H1 (cell line): Measurements from ENCODE around the gene KRT24. TPM values are rescaled to one million over a fixed set of nuclear protein-coding genes. Genes with fewer than 3 reads are reported as not detected.

Experiments
- CTCF ChIA-PET: fragments of 300-600 bp; sonication (Branson Sonifier 250); formaldehyde crosslinking; loops from one replicate; lab custom pipeline; 2021; ENCODE audit not compliant: partially characterized antibody; lab: Charles Lee
- POLR2A ChIA-PET: fragments of 300-600 bp; sonication (Branson Sonifier 250); formaldehyde crosslinking; loops from one replicate; lab custom pipeline; 2021; ENCODE audit warnings: inconsistent platforms; ENCODE audit not compliant: partially characterized antibody; lab: Charles Lee
- DNase-seq, 2 experiments: peaks; one replicate each; pipeline versions ENCODE4 v3.0.0 to v3.0.0-alpha.2; 2010 to 2022; ENCODE audit warnings: low spot score in 2 of 2, low read depth in 1 of 2, mixed read lengths in 1 of 2
- FAIRE-seq: peaks from 2 replicates; lab custom pipeline; 2011; peaks lifted over from hg19 to GRCh38; lab: Jason Lieb, UNC
- H2AFZ ChIP-seq: 2 replicates; pipeline ENCODE4 v1.8.1; 2012; ENCODE audit warnings: low read length, inconsistent platforms
- H2AK5ac ChIP-seq: 2 replicates; pipeline ENCODE4 v1.6.1; 2013; ENCODE audit warnings: low read depth, low read length
- H2BK120ac ChIP-seq: replicated peaks from 2 replicates; pipeline ENCODE3; 2013; ENCODE audit warnings: low read depth, low read length, inconsistent platforms
- H2BK12ac ChIP-seq: 2 replicates; pipeline ENCODE4 v1.6.1; 2013; ENCODE audit warnings: low read depth, low read length
- H2BK15ac ChIP-seq: 2 replicates; pipeline ENCODE4 v1.6.1; 2013; ENCODE audit warnings: low read length
- H2BK20ac ChIP-seq: 2 replicates; pipeline ENCODE4 v1.6.1; 2013; ENCODE audit warnings: low read length
- H2BK5ac ChIP-seq: 2 replicates; pipeline ENCODE4 v1.6.1; 2013; ENCODE audit warnings: low read depth, low read length
- H3K14ac ChIP-seq: 2 replicates; pipeline ENCODE4 v1.6.1; 2013; ENCODE audit warnings: inconsistent platforms; ENCODE audit not compliant: insufficient read length
- H3K18ac ChIP-seq: 2 replicates; pipeline ENCODE4 v1.6.1; 2013; ENCODE audit warnings: low read length; ENCODE audit errors: extremely low read depth
- H3K23ac ChIP-seq: 2 replicates; pipeline ENCODE4 v1.6.1; 2013; ENCODE audit warnings: inconsistent platforms; ENCODE audit not compliant: insufficient read length
- H3K23me2 ChIP-seq: 2 replicates; pipeline ENCODE4 v1.6.1; 2013; ENCODE audit warnings: low read depth, low read length
- H3K27ac ChIP-seq: 2 replicates; pipeline ENCODE4 v1.6.1; 2011; ENCODE audit warnings: low read depth, low read length, inconsistent platforms
- H3K27me3 ChIP-seq, 4 experiments: replicated peaks in 1 of 4; 1 replicate in 1 of 4; 2 replicates in 3 of 4; pipeline versions ENCODE4 v1.6.1 to v1.8.1; 2011 to 2013; ENCODE audit warnings: low read length in 3 of 4, mild to moderate bottlenecking in 3 of 4, inconsistent platforms in 2 of 4, mixed read lengths in 2 of 4, moderate library complexity in 1 of 4; ENCODE audit not compliant: control insufficient read depth in 3 of 4, insufficient read depth in 3 of 4; ENCODE audit errors: extremely low read depth in 1 of 4
- H3K36me3 ChIP-seq, 4 experiments: 2 replicates each; pipeline versions ENCODE4 v1.6.1 to v1.8.1; 2011 to 2013; ENCODE audit warnings: mild to moderate bottlenecking in 4 of 4, low read length in 3 of 4, moderate library complexity in 2 of 4, control low read depth in 1 of 4, inconsistent platforms in 1 of 4; ENCODE audit not compliant: insufficient read depth in 4 of 4, control insufficient read depth in 2 of 4
- H3K4ac ChIP-seq: replicated peaks from 2 replicates; pipeline ENCODE3; 2013; ENCODE audit warnings: low read length, low read depth, mixed read lengths, inconsistent platforms; ENCODE audit not compliant: insufficient read length
- H3K4me1 ChIP-seq, 4 experiments: replicated peaks in 1 of 4; 1 replicate in 1 of 4; 2 replicates in 3 of 4; pipeline versions ENCODE4 v1.6.1 to v1.8.1; 2011 to 2013; ENCODE audit warnings: low read length in 3 of 4, inconsistent platforms in 2 of 4, mixed read lengths in 1 of 4; ENCODE audit not compliant: insufficient read depth in 4 of 4, control insufficient read depth in 3 of 4
- H3K4me2 ChIP-seq, 2 experiments: 2 replicates each; pipeline versions ENCODE4 v1.6.1 to v1.8.1; 2011 to 2013; ENCODE audit warnings: low read depth in 2 of 2, low read length in 2 of 2, control low read depth in 1 of 2, inconsistent platforms in 1 of 2, mild to moderate bottlenecking in 1 of 2; ENCODE audit not compliant: insufficient read depth in 1 of 2
- H3K4me3 ChIP-seq, 4 experiments: fragments of 200-600, 300-600 bp in 1 of 4; sonication (generic), shearing (Covaris generic), sonication (Bioruptor Twin) in 1 of 4; 2 replicates each; pipeline versions ENCODE4 v1.5.1 to v1.8.1; 2011 to 2016; ENCODE audit warnings: low read length in 4 of 4, low read depth in 3 of 4, control low read depth in 2 of 4, inconsistent platforms in 2 of 4, mild to moderate bottlenecking in 2 of 4, mixed read lengths in 1 of 4, moderate library complexity in 1 of 4; ENCODE audit not compliant: insufficient read depth in 2 of 4; ENCODE audit errors: extremely low read depth in 1 of 4
- H3K56ac ChIP-seq: replicated peaks from 2 replicates; pipeline ENCODE3; 2013; ENCODE audit warnings: low read depth, mild to moderate bottlenecking, mixed read lengths, low read length, inconsistent platforms; ENCODE audit not compliant: insufficient read length
- H3K79me1 ChIP-seq: 2 replicates; pipeline ENCODE4 v1.6.1; 2013; ENCODE audit warnings: low read depth, low read length, control low read depth
- H3K79me2 ChIP-seq, 2 experiments: 2 replicates each; pipeline versions ENCODE4 v1.6.1 to v1.8.1; 2012 to 2013; ENCODE audit warnings: low read length in 2 of 2, mild to moderate bottlenecking in 2 of 2, inconsistent platforms in 1 of 2; ENCODE audit not compliant: insufficient read depth in 2 of 2, control insufficient read depth in 1 of 2
- H3K9ac ChIP-seq, 4 experiments: replicated peaks in 1 of 4; 1 replicate in 1 of 4; 2 replicates in 3 of 4; pipeline versions ENCODE4 v1.6.1 to v1.8.1; 2011 to 2013; ENCODE audit warnings: low read depth in 3 of 4, low read length in 3 of 4, control low read depth in 2 of 4, mild to moderate bottlenecking in 2 of 4, moderate library complexity in 2 of 4, inconsistent platforms in 1 of 4; ENCODE audit errors: extremely low read depth in 1 of 4
- H3K9me3 ChIP-seq, 2 experiments: 2 replicates each; pipeline versions ENCODE4 v1.6.1 to v1.8.1; 2012 to 2013; ENCODE audit warnings: mild to moderate bottlenecking in 2 of 2, moderate library complexity in 2 of 2, control low read depth in 1 of 2, inconsistent platforms in 1 of 2, low read depth in 1 of 2, low read length in 1 of 2, mixed read lengths in 1 of 2; ENCODE audit not compliant: insufficient read depth in 2 of 2
- H4K20me1 ChIP-seq, 2 experiments: replicated peaks in 1 of 2; 2 replicates each; pipeline versions ENCODE3 to v1.8.1; 2011 to 2013; ENCODE audit warnings: inconsistent platforms in 2 of 2, low read length in 2 of 2, mild to moderate bottlenecking in 1 of 2; ENCODE audit not compliant: insufficient read depth in 2 of 2, control insufficient read depth in 1 of 2
- H4K5ac ChIP-seq: 2 replicates; pipeline ENCODE4 v1.6.1; 2013; ENCODE audit warnings: low read length, low read depth, mixed read lengths, inconsistent platforms; ENCODE audit not compliant: insufficient read length
- H4K8ac ChIP-seq: 2 replicates; pipeline ENCODE4 v1.8.0; 2013; ENCODE audit warnings: mild to moderate bottlenecking, moderate library complexity, low read length, inconsistent platforms; ENCODE audit not compliant: insufficient read depth; ENCODE audit errors: extremely low read depth
- H4K91ac ChIP-seq: replicated peaks from 2 replicates; pipeline ENCODE3; 2013; ENCODE audit warnings: low read length, mixed read lengths, inconsistent platforms; ENCODE audit not compliant: insufficient read length
- CHD1 ChIP-seq: IDR thresholded peaks from 2 replicates; pipeline ENCODE4 v1.6.1; 2012; ENCODE audit warnings: low read depth, low read length, improper control_type of control experiment
- CHD2 ChIP-seq: IDR thresholded peaks from 2 replicates; pipeline ENCODE4 v1.6.1; 2012; ENCODE audit warnings: low read length, improper control_type of control experiment
- HDAC6 ChIP-seq: IDR thresholded peaks from one replicate; pipeline ENCODE4 v1.7.1; 2012; ENCODE audit warnings: low read depth, mild to moderate bottlenecking, inconsistent platforms, low read length, moderate library complexity
- JUN ChIP-seq: IDR thresholded peaks from 2 replicates; pipeline ENCODE4 v1.6.1; 2011; ENCODE audit warnings: low read depth, mild to moderate bottlenecking, improper control_type of control experiment, low read length
- JUND ChIP-seq: IDR thresholded peaks from 2 replicates; pipeline ENCODE4 v1.6.1; 2011; ENCODE audit warnings: mild to moderate bottlenecking, improper control_type of control experiment, low read length
- PHF8 ChIP-seq: fragments of 200-600 bp; sonication (generic); conservative IDR thresholded peaks from 2 replicates; pipeline ENCODE4 v1.7.1; 2012; ENCODE audit warnings: low read depth, mild to moderate bottlenecking, inconsistent platforms, low read length, moderate library complexity
- POU5F1 ChIP-seq: IDR thresholded peaks from 2 replicates; pipeline ENCODE4 v1.6.1; 2011; ENCODE audit warnings: low read depth, mild to moderate bottlenecking, low read length, moderate library complexity
- RFX5 ChIP-seq: IDR thresholded peaks from 2 replicates; pipeline ENCODE4 v1.6.1; 2011; ENCODE audit warnings: low read depth, low read length, improper control_type of control experiment, borderline replicate concordance
- RXRA ChIP-seq: IDR thresholded peaks from 2 replicates; pipeline ENCODE4 v1.6.1; 2011; ENCODE audit warnings: low read depth, mild to moderate bottlenecking, low read length, moderate library complexity; ENCODE audit not compliant: insufficient read depth
- SAP30 ChIP-seq: fragments of 300-600 bp; sonication (generic); IDR thresholded peaks from 2 replicates; pipeline ENCODE4 v1.7.1; 2012; ENCODE audit warnings: low read length, moderate library complexity, mild to moderate bottlenecking, inconsistent platforms; ENCODE audit not compliant: insufficient read depth, insufficient replicate concordance
- SIX5 ChIP-seq: IDR thresholded peaks from 2 replicates; pipeline ENCODE4 v1.6.1; 2011; ENCODE audit warnings: mild to moderate bottlenecking, low read depth, low read length
- SP1 ChIP-seq: IDR thresholded peaks from 2 replicates; pipeline ENCODE4 v1.6.1; 2011; ENCODE audit warnings: low read depth, low read length
- SP4 ChIP-seq: IDR thresholded peaks from 2 replicates; pipeline ENCODE4 v1.6.1; 2012; ENCODE audit warnings: low read length, inconsistent platforms
- WGBS, 2 experiments: shearing (Covaris generic) in 1 of 2; methylation state at CpG; one replicate each; pipeline versions ENCODE4 v1.1.6 to v1.1.7; 2013 to 2015; ENCODE audit warnings: low lambda C conversion rate in 2 of 2, mixed read lengths in 2 of 2, inconsistent platforms in 1 of 2, low coverage in 1 of 2, missing lambda C conversion rate in 1 of 2; ENCODE audit not compliant: insufficient replicate concordance in 2 of 2, insufficient coverage in 1 of 2, insufficient read length in 1 of 2; ENCODE audit errors: extremely low coverage in 1 of 2, missing lambda C conversion rate in 1 of 2; 5-methylcytosine and 5-hydroxymethylcytosine counted together
- polyA plus RNA-seq, 7 experiments: library from polyadenylated mRNA; depleted of rRNA in 3 of 7; stranded (reverse) in 5 of 7; unstranded in 2 of 7; fragments of >200 nt in 5 of 7; fragments of 200-250 nt in 2 of 7; gene quantifications; 1 replicate in 5 of 7; 2 replicates in 1 of 7; 4 replicates in 1 of 7; pipeline versions ENCODE4 v1.2.1 to v1.2.3, GENCODE V29; 2011 to 2013; ENCODE audit warnings: missing spikeins in 2 of 7, mixed read lengths in 2 of 7
- total RNA-seq: library from RNA; stranded (reverse); fragmentation: NEBNext Ultra II Directional; extraction: Animal tissue kit (Norgen Biotek cat#: 25700); gene quantifications from 2 replicates; pipeline ENCODE4 v1.2.1, GENCODE V29; 2021
- TF ChIP-seq, protein P1 (sequence below): IDR thresholded peaks from 2 replicates; pipeline ENCODE4 v1.6.1; 2011; ENCODE audit warnings: low read length, improper control_type of control experiment

Gene KRT24
- total and polyA plus RNA-seq, 2 of the 8 experiments (the other 6 are each of a cell fraction or from before 2014, with no cell fraction given) = not detected

DNA sequence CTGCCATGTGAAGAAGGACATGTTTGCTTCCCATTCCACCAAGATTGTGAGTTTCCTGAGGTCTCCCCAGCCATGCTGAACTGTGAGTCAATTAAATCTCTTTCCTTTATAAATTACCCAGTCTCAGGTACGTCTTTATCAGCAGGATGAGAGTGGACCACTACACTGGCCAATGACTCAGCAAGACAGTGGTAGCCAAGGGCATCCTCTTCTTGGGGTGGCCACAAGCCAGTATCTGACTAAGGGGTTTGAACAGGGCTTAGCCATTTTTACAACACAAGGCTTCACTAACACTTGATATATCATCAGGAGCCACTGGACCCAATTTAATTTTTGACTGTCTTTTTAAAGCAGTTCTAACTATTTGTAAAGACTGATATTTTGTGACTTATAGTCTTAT lies 21.1 kb upstream of the KRT24 start:
- WGBS, 2 experiments = 89% methylated on average over 1 of the region's 1 CpG; no CpG with 5 or more reads in 1 of the 2 experiments
- Histone ChIP-seq H2AK5ac (no peak overlapping the region), H2BK12ac (no peak overlapping the region), H3K4me2 (no peak overlapping the region), H2BK120ac (no peak overlapping the region), H4K5ac (no peak overlapping the region), H4K91ac (no peak overlapping the region), H3K23me2 (no peaks in the 10 kb centered on the region), H2BK20ac (no peak overlapping the region), H4K20me1 (no peaks in the 10 kb centered on the region), H3K18ac (no peak overlapping the region), H2AFZ (no peak overlapping the region), H3K79me2 (no peaks in the 10 kb centered on the region), H2BK5ac (no peak overlapping the region), H3K9me3 (no peaks in the 10 kb centered on the region), H3K27me3 (no peaks in the 10 kb centered on the region), H3K56ac (no peak overlapping the region), H4K8ac (no peak overlapping the region), H2BK15ac (no peak overlapping the region), H3K4me1 (no peaks in the 10 kb centered on the region), H3K4me3 (no peak overlapping the region), H3K27ac (no peak overlapping the region), H3K14ac (no peak overlapping the region), H3K79me1 (no peaks in the 10 kb centered on the region), H3K9ac (no peak overlapping the region), H3K36me3 (no peaks in the 10 kb centered on the region), H3K23ac (no peak overlapping the region), H3K4ac (no peak overlapping the region)
- DNase-seq (no peak), FAIRE-seq (no peak)
- POLR2A ChIA-PET = no interaction called here
- CTCF ChIA-PET = no interaction called here
- no peak for TF ChIP-seq PHF8
- TF ChIP-seq RFX5 = no peak
- no peak for TF ChIP-seq SP1
- TF ChIP-seq SIX5 = no peak
- TF ChIP-seq CHD1 = no peak
- TF ChIP-seq CHD2 = no peak
- TF ChIP-seq RXRA = no peak
- TF ChIP-seq SP4 = no peak
- no peak for TF ChIP-seq SAP30
- TF ChIP-seq, protein P1, sequence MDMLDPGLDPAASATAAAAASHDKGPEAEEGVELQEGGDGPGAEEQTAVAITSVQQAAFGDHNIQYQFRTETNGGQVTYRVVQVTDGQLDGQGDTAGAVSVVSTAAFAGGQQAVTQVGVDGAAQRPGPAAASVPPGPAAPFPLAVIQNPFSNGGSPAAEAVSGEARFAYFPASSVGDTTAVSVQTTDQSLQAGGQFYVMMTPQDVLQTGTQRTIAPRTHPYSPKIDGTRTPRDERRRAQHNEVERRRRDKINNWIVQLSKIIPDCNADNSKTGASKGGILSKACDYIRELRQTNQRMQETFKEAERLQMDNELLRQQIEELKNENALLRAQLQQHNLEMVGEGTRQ = no peak
- no peak for TF ChIP-seq POU5F1
- no peak for TF ChIP-seq JUND
- no peak for TF ChIP-seq JUN
- no peak for TF ChIP-seq HDAC6
